Natural killer cell treated with Interleukin-12 subunit alpha and Interleukin-12 subunit beta and Interleukin-15 and Interleukin-18, amount 100 ng/mL, for 72 hours (primary cell): ENCODE data around the gene KCNIP4. TPM values are rescaled to one million over a fixed set of nuclear protein-coding genes. Genes with fewer than 3 reads are reported as not detected.
A peak's percentile ranks its signal among the peaks of the same experiment; 100 is the strongest.

ENCODE experiments used
- ATAC-seq, 2 donors: fragments of 150-1000 bp; cut with Tn5 transposase in 1 of 2; sonication (Bioruptor Pico), chemical (Tn5 transposase) in 1 of 2; 2 replicates each; pipeline ENCODE4 v1.10.0; 2021
- DNase-seq: peaks from one replicate; pipeline ENCODE4 v3.0.0; 2022; ENCODE audit warnings: low spot score
- H3K27ac Mint-ChIP-seq, 2 donors: 1 replicate in 1 of 2; 2 replicates in 1 of 2; pipeline ENCODE4 v1.8.0; 2022; ENCODE audit warnings: mixed read lengths in 2 of 2, mild to moderate bottlenecking in 1 of 2, moderate library complexity in 1 of 2
- H3K27me3 Mint-ChIP-seq, 2 donors: 1 replicate in 1 of 2; 2 replicates in 1 of 2; pipeline ENCODE4 v1.8.0; 2022; ENCODE audit warnings: mixed read lengths in 2 of 2
- H3K36me3 Mint-ChIP-seq: one replicate; pipeline ENCODE4 v1.8.0; 2022; ENCODE audit warnings: mixed read lengths
- H3K4me1 Mint-ChIP-seq, 2 donors: 1 replicate in 1 of 2; 2 replicates in 1 of 2; pipeline ENCODE4 v1.8.0; 2022; ENCODE audit warnings: low read depth in 2 of 2, mixed read lengths in 2 of 2, mild to moderate bottlenecking in 1 of 2
- H3K4me3 Mint-ChIP-seq: one replicate; pipeline ENCODE4 v1.8.0; 2022; ENCODE audit warnings: mixed read lengths
- H3K9me3 Mint-ChIP-seq: 2 replicates; pipeline ENCODE4 v1.8.0; 2022; ENCODE audit warnings: mixed read lengths
- total RNA-seq, 2 donors: library from RNA; stranded (reverse); gene quantifications; one replicate each; pipeline ENCODE4 v1.2.3, GENCODE V29; 2022

KCNIP4 gene
- total RNA-seq, 2 donors from 2014 or later = not detected

- Mint-ChIP-seq H3K27me3 (peaks cover 20 to 37% of the 10 kb centered on the region in 2 donors), H3K9me3 (no peaks in the 10 kb centered on the region), H3K4me3 (no peak overlapping the region), H3K27ac (no peak overlapping the region), H3K4me1 (no peaks in the 10 kb centered on the region), H3K36me3 (no peaks in the 10 kb centered on the region)
- DNase-seq = no peak
- ATAC-seq = peak in 1 of 2 donors; percentile 20
Measured at GRCh38 chr4:20682853-20683252, 1265.7 kb downstream of the KCNIP4 start.

GRCh38 chr4:20681271-20681670, 1267.3 kb downstream of the KCNIP4 start:
- Mint-ChIP-seq H3K27ac (no peak overlapping the region), H3K4me1 (no peaks in the 10 kb centered on the region), H3K4me3 (no peak overlapping the region), H3K27me3 (peaks cover 24 to 43% of the 10 kb centered on the region in 2 donors), H3K36me3 (no peaks in the 10 kb centered on the region), H3K9me3 (no peaks in the 10 kb centered on the region)
- no peak for DNase-seq
- ATAC-seq = no peak

GRCh38 chr4:20680736-20681135, 1267.8 kb downstream of the KCNIP4 start:
- no peak for ATAC-seq
- H3K9me3 Mint-ChIP-seq = no peaks in the 10 kb centered on the region
- DNase-seq = no peak
- H3K27me3 Mint-ChIP-seq = peaks cover 24 to 43% of the 10 kb centered on the region in 2 donors
- H3K4me1 Mint-ChIP-seq = no peaks in the 10 kb centered on the region
- no peak overlapping the region for H3K27ac Mint-ChIP-seq
- no peaks in the 10 kb centered on the region for H3K36me3 Mint-ChIP-seq
- no peak overlapping the region for H3K4me3 Mint-ChIP-seq

- H3K9me3 Mint-ChIP-seq = no peaks in the 10 kb centered on the region
- no peak for ATAC-seq
- peaks cover 25 to 43% of the 10 kb centered on the region in 2 donors for H3K27me3 Mint-ChIP-seq
- DNase-seq = no peak
- H3K4me3 Mint-ChIP-seq = no peak overlapping the region
- no peaks in the 10 kb centered on the region for H3K4me1 Mint-ChIP-seq
- no peaks in the 10 kb centered on the region for H3K36me3 Mint-ChIP-seq
- H3K27ac Mint-ChIP-seq = no peak overlapping the region
Measured at GRCh38 chr4:20679951-20680350, 1268.6 kb downstream of the KCNIP4 start.
